ENCODE results near the gene RHOA.

Gene RHOA

GRCh38 chr3:49453621-49454020 lies 41.8 kb upstream of the RHOA start:
- Histone ChIP-seq H3K9me3 (ENCODE audit: control insufficient read depth, insufficient read depth, low read length) (no peaks in the 10 kb centered on the region), H3K9me2 (replicated peaks; ENCODE audit: control insufficient read depth, low read length) (no peaks in the 10 kb centered on the region), H3F3A (ENCODE audit: control insufficient read depth, insufficient read depth) (no peaks in the 10 kb centered on the region), H3K4me3 (ENCODE audit: low read length) (no peak overlapping the region), H3K79me2 (ENCODE audit: control insufficient read depth, low read length) (no peaks in the 10 kb centered on the region), H3K36me3 (ENCODE audit: control insufficient read depth, low read length) (no peaks in the 10 kb centered on the region), H3K4me1 (ENCODE audit: control insufficient read depth, low read length) (peaks cover 4% of the 10 kb centered on the region), H4K20me1 (ENCODE audit: control insufficient read depth, insufficient read depth, low read depth, low read length) (no peaks in the 10 kb centered on the region), H3K4me2 (ENCODE audit: low read length) (no peak overlapping the region), H3K27me3 (ENCODE audit: control insufficient read depth, low read length) (no peaks in the 10 kb centered on the region), H3K27ac (ENCODE audit: low read depth, low read length) (no peak overlapping the region)
- TF ChIP-seq EZH2phosphoT487 (IDR thresholded peaks at IDR 0.05; ENCODE audit: borderline replicate concordance, low read length) = no peak
- TF ChIP-seq CTCF (IDR thresholded peaks at IDR 0.05; ENCODE audit: low read depth, low read length, poor library complexity, severe bottlenecking) = no peak

GRCh38 chr3:49445391-49445790 lies 33.6 kb upstream of the RHOA start:
- Histone ChIP-seq H3K27me3 (ENCODE audit: control insufficient read depth, low read length) (no peaks in the 10 kb centered on the region), H3K4me3 (ENCODE audit: low read length) (no peak overlapping the region), H3K4me1 (ENCODE audit: control insufficient read depth, low read length) (peaks cover 28% of the 10 kb centered on the region), H3K79me2 (ENCODE audit: control insufficient read depth, low read length) (no peaks in the 10 kb centered on the region), H3K9me2 (replicated peaks; ENCODE audit: control insufficient read depth, low read length) (no peaks in the 10 kb centered on the region), H3K36me3 (ENCODE audit: control insufficient read depth, low read length) (no peaks in the 10 kb centered on the region), H3K27ac (ENCODE audit: low read depth, low read length) (no peak overlapping the region), H3F3A (ENCODE audit: control insufficient read depth, insufficient read depth) (peaks cover 3% of the 10 kb centered on the region; the same call in 1 of the 2 replicates), H4K20me1 (ENCODE audit: control insufficient read depth, insufficient read depth, low read depth, low read length) (no peaks in the 10 kb centered on the region), H3K9me3 (ENCODE audit: control insufficient read depth, insufficient read depth, low read length) (no peaks in the 10 kb centered on the region), H3K4me2 (ENCODE audit: low read length) (no peak overlapping the region)
- no peak for TF ChIP-seq CTCF (IDR thresholded peaks at IDR 0.05; ENCODE audit: low read depth, low read length, poor library complexity, severe bottlenecking)
- no peak for TF ChIP-seq EZH2phosphoT487 (IDR thresholded peaks at IDR 0.05; ENCODE audit: borderline replicate concordance, low read length)

- Histone ChIP-seq H3K4me1 (ENCODE audit: control insufficient read depth, low read length) (peaks cover 3% of the 10 kb centered on the region; the same call in 1 of the 2 replicates), H3K9me3 (ENCODE audit: control insufficient read depth, insufficient read depth, low read length) (no peaks in the 10 kb centered on the region), H3K4me2 (ENCODE audit: low read length) (no peak overlapping the region), H3K79me2 (ENCODE audit: control insufficient read depth, low read length) (no peaks in the 10 kb centered on the region), H3K36me3 (ENCODE audit: control insufficient read depth, low read length) (no peaks in the 10 kb centered on the region), H3K4me3 (ENCODE audit: low read length) (no peak overlapping the region), H3K27ac (ENCODE audit: low read depth, low read length) (no peak overlapping the region), H3F3A (ENCODE audit: control insufficient read depth, insufficient read depth) (no peaks in the 10 kb centered on the region), H3K9me2 (replicated peaks; ENCODE audit: control insufficient read depth, low read length) (no peaks in the 10 kb centered on the region), H4K20me1 (ENCODE audit: control insufficient read depth, insufficient read depth, low read depth, low read length) (no peaks in the 10 kb centered on the region), H3K27me3 (ENCODE audit: control insufficient read depth, low read length) (no peaks in the 10 kb centered on the region)
- TF ChIP-seq CTCF (IDR thresholded peaks at IDR 0.05; ENCODE audit: low read depth, low read length, poor library complexity, severe bottlenecking) = no peak
- TF ChIP-seq EZH2phosphoT487 (IDR thresholded peaks at IDR 0.05; ENCODE audit: borderline replicate concordance, low read length) = no peak
These were observed 23.0 kb upstream of the RHOA start for GRCh38 chr3:49434731-49435130.

GRCh38 chr3:49428752-49429080 lies 16.9 kb upstream of the RHOA start:
- Histone ChIP-seq H3K9me3 (ENCODE audit: control insufficient read depth, insufficient read depth, low read length) (no peaks in the 10 kb centered on the region), H3K79me2 (ENCODE audit: control insufficient read depth, low read length) (peaks cover 5% of the 10 kb centered on the region), H3K4me1 (ENCODE audit: control insufficient read depth, low read length) (peaks cover 10% of the 10 kb centered on the region), H3K4me3 (ENCODE audit: low read length) (peak overlapping the region; percentile 90), H3F3A (ENCODE audit: control insufficient read depth, insufficient read depth) (no peaks in the 10 kb centered on the region), H3K9me2 (replicated peaks; ENCODE audit: control insufficient read depth, low read length) (no peaks in the 10 kb centered on the region), H3K4me2 (ENCODE audit: low read length) (peak overlapping the region; percentile 51), H3K27ac (ENCODE audit: low read depth, low read length) (peak overlapping the region; percentile 74), H3K36me3 (ENCODE audit: control insufficient read depth, low read length) (peaks cover 9% of the 10 kb centered on the region), H3K27me3 (ENCODE audit: control insufficient read depth, low read length) (no peaks in the 10 kb centered on the region), H4K20me1 (ENCODE audit: control insufficient read depth, insufficient read depth, low read depth, low read length) (no peaks in the 10 kb centered on the region)
- TF ChIP-seq EZH2phosphoT487 (IDR thresholded peaks at IDR 0.05; ENCODE audit: borderline replicate concordance, low read length) = no peak
- no peak for TF ChIP-seq CTCF (IDR thresholded peaks at IDR 0.05; ENCODE audit: low read depth, low read length, poor library complexity, severe bottlenecking)
